PC-3 (cell line): ENCODE measurements around the gene NDC80.

Source experiments
- EZH2phosphoT487 ChIP-seq: fragments of 300-600 bp; sonication (generic); IDR thresholded peaks from 2 replicates; pipeline ENCODE4 v1.6.1; 2018; ENCODE audit warnings: mild to moderate bottlenecking, antibody characterized with exemption, low read length, borderline replicate concordance
- TF ChIP-seq, protein P1 (sequence below): fragments of 300-600 bp; sonication (generic); conservative IDR thresholded peaks from 2 replicates; pipeline ENCODE4 v1.5.1; 2017; ENCODE audit warnings: antibody characterized with exemption, low read depth, mild to moderate bottlenecking, low read length

DNA sequence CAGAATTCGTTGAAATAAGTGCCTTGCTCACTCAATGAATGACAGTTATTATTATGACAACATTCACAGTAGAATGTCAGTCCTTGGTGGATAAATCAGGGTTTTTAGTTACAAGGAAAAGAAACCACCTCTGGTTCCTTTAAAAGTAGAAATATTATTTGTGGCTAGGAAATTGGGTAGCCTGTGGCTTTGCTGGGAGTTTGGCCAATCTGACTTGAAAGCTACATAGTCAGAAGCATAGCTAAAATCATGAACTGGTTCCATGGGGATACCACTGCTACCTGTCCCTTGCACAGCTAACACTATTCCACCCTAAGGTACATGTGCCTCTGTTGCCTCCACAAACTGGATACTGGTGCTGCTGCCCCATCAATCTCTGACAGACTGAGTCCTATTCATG lies 71.4 kb downstream of the NDC80 start:
- TF ChIP-seq, protein P1, sequence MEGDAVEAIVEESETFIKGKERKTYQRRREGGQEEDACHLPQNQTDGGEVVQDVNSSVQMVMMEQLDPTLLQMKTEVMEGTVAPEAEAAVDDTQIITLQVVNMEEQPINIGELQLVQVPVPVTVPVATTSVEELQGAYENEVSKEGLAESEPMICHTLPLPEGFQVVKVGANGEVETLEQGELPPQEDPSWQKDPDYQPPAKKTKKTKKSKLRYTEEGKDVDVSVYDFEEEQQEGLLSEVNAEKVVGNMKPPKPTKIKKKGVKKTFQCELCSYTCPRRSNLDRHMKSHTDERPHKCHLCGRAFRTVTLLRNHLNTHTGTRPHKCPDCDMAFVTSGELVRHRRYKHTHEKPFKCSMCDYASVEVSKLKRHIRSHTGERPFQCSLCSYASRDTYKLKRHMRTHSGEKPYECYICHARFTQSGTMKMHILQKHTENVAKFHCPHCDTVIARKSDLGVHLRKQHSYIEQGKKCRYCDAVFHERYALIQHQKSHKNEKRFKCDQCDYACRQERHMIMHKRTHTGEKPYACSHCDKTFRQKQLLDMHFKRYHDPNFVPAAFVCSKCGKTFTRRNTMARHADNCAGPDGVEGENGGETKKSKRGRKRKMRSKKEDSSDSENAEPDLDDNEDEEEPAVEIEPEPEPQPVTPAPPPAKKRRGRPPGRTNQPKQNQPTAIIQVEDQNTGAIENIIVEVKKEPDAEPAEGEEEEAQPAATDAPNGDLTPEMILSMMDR, result no peak
- no peak for TF ChIP-seq EZH2phosphoT487
